Activated naive CD8-positive, alpha-beta T cell treated with anti-CD3 and anti-CD28 coated beads, Interleukin-2, amount 10 ng/mL, durations not matched to agents 7 days and 5 days (primary cell): Measurements from ENCODE around the gene PRRT3. TPM values are rescaled to one million over a fixed set of nuclear protein-coding genes. Genes with fewer than 3 reads are reported as not detected.
"Not testable (repeated sequence)": the region's sequence is repeated elsewhere in the genome, so short reads cannot be mapped to it uniquely, and the experiment has no call there.

ENCODE experiments used
- ATAC-seq: fragments of 150-1000 bp; cut with Tn5 transposase; one replicate; pipeline ENCODE4 v1.10.0; 2021; ENCODE audit warnings: low read depth, moderate library complexity
- POLR2A ChIA-PET: fragments of 350-600 bp; sonication (Branson Sonifier 250); formaldehyde crosslinking; loops from one replicate; lab custom pipeline; 2021; ENCODE audit warnings: antibody characterized with exemption; lab: Charles Lee
- DNase-seq: peaks from one replicate; pipeline ENCODE4 v3.0.0; 2021
- H3K27ac Mint-ChIP-seq: one replicate; pipeline ENCODE4 v1.8.0; 2022; ENCODE audit warnings: mild to moderate bottlenecking, mixed read lengths
- H3K27me3 Mint-ChIP-seq: one replicate; pipeline ENCODE4 v1.8.0; 2022; ENCODE audit warnings: mild to moderate bottlenecking, moderate library complexity, mixed read lengths
- H3K36me3 Mint-ChIP-seq: one replicate; pipeline ENCODE4 v1.8.0; 2021; ENCODE audit warnings: mild to moderate bottlenecking, mixed read lengths
- H3K4me1 Mint-ChIP-seq: one replicate; pipeline ENCODE4 v1.8.0; 2021; ENCODE audit warnings: mixed read lengths
- H3K4me3 Mint-ChIP-seq: one replicate; pipeline ENCODE4 v1.8.0; 2022; ENCODE audit warnings: mild to moderate bottlenecking, moderate library complexity, mixed read lengths
- H3K9me3 Mint-ChIP-seq: one replicate; pipeline ENCODE4 v1.8.0; 2021; ENCODE audit warnings: mixed read lengths
- total RNA-seq, 2 experiments: library from RNA; stranded (reverse); gene quantifications; one replicate each; pipeline ENCODE4 v1.2.3, GENCODE V29; 2021

The PRRT3 gene
- total RNA-seq, 2 experiments from 2014 or later: 5.3 to 5.9 TPM

- peaks cover 40% of the 10 kb centered on the region for H3K4me1 Mint-ChIP-seq
- no peak overlapping the region for H3K4me3 Mint-ChIP-seq
- DNase-seq (no peak), ATAC-seq (no peak)
- no peaks in the 10 kb centered on the region for H3K27me3 Mint-ChIP-seq
- POLR2A ChIA-PET: no interaction called here
- H3K9me3 Mint-ChIP-seq: no peaks in the 10 kb centered on the region
- peaks cover 23% of the 10 kb centered on the region for H3K36me3 Mint-ChIP-seq
- no peak overlapping the region for H3K27ac Mint-ChIP-seq
Observed at GRCh38 chr3:9897408-9898372, 54.5 kb downstream of the PRRT3 start.

DNA sequence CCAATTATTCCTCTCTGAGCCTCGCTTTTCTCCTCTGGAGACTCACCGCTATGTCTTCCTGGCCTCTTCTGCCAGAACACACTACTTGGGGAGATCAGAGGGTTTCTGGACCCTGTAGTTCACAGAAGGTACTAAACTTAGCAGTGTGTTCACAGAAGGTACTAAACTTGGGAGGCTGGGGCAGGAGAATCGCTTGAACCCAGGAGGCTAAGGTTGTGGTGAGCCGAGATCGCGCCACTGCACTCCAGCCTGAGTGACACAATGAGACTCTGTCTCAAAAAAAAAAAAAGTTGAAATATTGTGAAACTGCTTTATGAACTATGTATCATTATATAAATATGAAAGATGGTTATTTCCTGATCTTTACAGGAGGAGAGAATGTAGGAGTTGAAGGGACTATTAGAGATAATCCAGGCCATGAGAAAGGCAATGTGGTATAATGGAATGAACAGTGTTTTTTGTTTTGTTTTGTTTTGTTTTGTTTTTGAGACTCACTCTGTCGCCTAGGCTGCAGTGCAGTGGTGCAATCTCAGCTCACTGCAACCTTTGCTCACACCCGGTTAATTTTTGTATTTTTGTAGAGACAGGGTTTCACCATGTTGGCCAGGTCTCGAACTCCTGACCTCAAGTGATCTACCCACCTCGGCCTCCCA lies 55.3 kb downstream of the PRRT3 start:
- Mint-ChIP-seq H3K36me3 (peaks cover 29% of the 10 kb centered on the region), H3K4me1 (peaks cover 39% of the 10 kb centered on the region)
- H3K9me3 Mint-ChIP-seq, POLR2A ChIA-PET, ATAC-seq, H3K27me3 Mint-ChIP-seq, H3K4me3 Mint-ChIP-seq, H3K27ac Mint-ChIP-seq, DNase-seq: not testable (repeated sequence)

DNA sequence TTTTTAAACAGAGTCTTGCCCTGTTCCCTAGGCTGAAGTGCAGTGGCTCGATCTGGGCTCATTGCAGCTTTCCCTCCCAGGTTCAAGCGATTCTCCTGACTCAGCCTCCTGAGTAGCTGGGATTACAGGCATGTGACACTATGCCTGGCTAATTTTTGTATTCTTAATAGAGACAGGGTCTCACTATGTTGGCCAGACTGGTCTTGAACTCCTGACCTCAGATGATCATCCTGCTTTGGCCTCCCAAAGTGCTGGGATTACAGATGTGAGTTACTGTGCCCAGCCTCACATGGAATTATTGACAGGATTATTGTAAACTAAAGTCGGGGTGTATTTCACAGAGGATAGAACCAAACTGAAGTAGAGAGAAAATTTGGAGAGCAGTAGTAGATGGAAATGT lies 56.5 kb downstream of the PRRT3 start:
- Mint-ChIP-seq H3K4me1 (peaks cover 38% of the 10 kb centered on the region), H3K36me3 (peaks cover 31% of the 10 kb centered on the region)
- H3K27me3 Mint-ChIP-seq, ATAC-seq, POLR2A ChIA-PET, H3K4me3 Mint-ChIP-seq, DNase-seq, H3K27ac Mint-ChIP-seq, H3K9me3 Mint-ChIP-seq: not testable (repeated sequence)

Other genes starting within 250 kb of the PRRT3 start
- 1 to 10 TPM in 1 of 2 experiments, not detected in 1; 1.1 TPM for gene CPNE9, start 248.6 kb downstream of the PRRT3 start, total RNA-seq
- gene BRPF1, start 220.7 kb downstream of the PRRT3 start, total RNA-seq: 10 to 100 TPM; 57.3 to 58.8 TPM
- 10 to 100 TPM; 41.3 to 46.1 TPM for gene OGG1, start 202.5 kb downstream of the PRRT3 start, total RNA-seq
- gene CAMK1, start 182.5 kb downstream of the PRRT3 start, total RNA-seq: 10 to 100 TPM; 25.2 to 26.9 TPM
- 10 to 100 TPM; 71.8 to 73.3 TPM for gene TADA3, start 159.9 kb downstream of the PRRT3 start, total RNA-seq
- 100 to 1,000 TPM; 225 to 227 TPM for gene ARPC4, start 159.3 kb downstream of the PRRT3 start, total RNA-seq
- 10 to 100 TPM; 84.0 to 85.7 TPM for gene TTLL3, start 142.1 kb downstream of the PRRT3 start, total RNA-seq
- 10 to 100 TPM; 46.3 to 50.8 TPM for gene RPUSD3, start 108.4 kb downstream of the PRRT3 start, total RNA-seq
- gene CIDEC, start 72.2 kb downstream of the PRRT3 start, total RNA-seq: not detected
- gene JAGN1, start 61.8 kb downstream of the PRRT3 start, total RNA-seq: 10 to 100 TPM; 31.5 to 34.2 TPM
- 1 to 10 TPM in 1 of 2 experiments, under 1 TPM in 1; 0.94 to 1.1 TPM for gene IL17RE, start 49.6 kb downstream of the PRRT3 start, total RNA-seq
- under 1 TPM in 1 of 2 experiments, not detected in 1; 0.22 TPM for gene IL17RC, start 35.3 kb downstream of the PRRT3 start, total RNA-seq
- gene CRELD1, start 18.6 kb downstream of the PRRT3 start, total RNA-seq: 10 to 100 TPM; 26.2 to 29.3 TPM
- gene EMC3, start 34.4 kb upstream of the PRRT3 start, total RNA-seq: 10 to 100 TPM; 42.0 to 49.8 TPM
- gene FANCD2, start 74.0 kb upstream of the PRRT3 start, total RNA-seq: 10 to 100 TPM; 57.9 to 78.8 TPM
- not detected for gene FANCD2OS, start 155.8 kb upstream of the PRRT3 start, total RNA-seq
- gene BRK1, start 163.3 kb upstream of the PRRT3 start, total RNA-seq: 100 to 1,000 TPM; 105 to 108 TPM
- gene VHL, start 189.4 kb upstream of the PRRT3 start, total RNA-seq: 10 to 100 TPM; 66.5 to 68.1 TPM
- 1 to 10 TPM; 3.5 to 3.7 TPM for gene IRAK2, start 212.5 kb upstream of the PRRT3 start, total RNA-seq